Neural cell (in vitro differentiated cells): ENCODE measurements around the gene ESYT2. TPM values are rescaled to one million over a fixed set of nuclear protein-coding genes. Genes with fewer than 3 reads are reported as not detected.

Experiments used
- H2AFZ ChIP-seq: fragments of 200-600, 300-800 bp; sonication (generic), shearing (Covaris generic); 2 replicates; pipeline ENCODE4 v1.6.0; 2014; ENCODE audit warnings: low read depth, mild to moderate bottlenecking, antibody characterized with exemption, low read length, moderate library complexity
- H3F3A ChIP-seq: fragments of 200-600 bp; shearing (Covaris generic); 2 replicates; pipeline ENCODE4 v1.6.1; 2016; ENCODE audit warnings: mild to moderate bottlenecking, moderate library complexity, mixed read lengths, antibody characterized with exemption, low read length; ENCODE audit not compliant: insufficient read depth, poor library complexity, severe bottlenecking
- H3K27ac ChIP-seq: fragments of 200-600, 300-800 bp; sonication (generic), shearing (Covaris generic); 2 replicates; pipeline ENCODE4 v1.5.1; 2014; ENCODE audit warnings: mild to moderate bottlenecking, low read length, moderate library complexity
- H3K27me3 ChIP-seq: fragments of 300-800, 200-600 bp; sonication (generic), shearing (Covaris generic); 2 replicates; pipeline ENCODE4 v1.6.0; 2014; ENCODE audit warnings: mild to moderate bottlenecking, low read depth, low read length, moderate library complexity; ENCODE audit not compliant: insufficient read depth
- H3K36me3 ChIP-seq: fragments of 300-800, 200-600 bp; sonication (generic), shearing (Covaris generic); 2 replicates; pipeline ENCODE4 v1.5.1; 2014; ENCODE audit warnings: mild to moderate bottlenecking, antibody characterized with exemption, low read length, moderate library complexity; ENCODE audit not compliant: insufficient read depth
- H3K4me2 ChIP-seq: fragments of 300-800, 200-600 bp; sonication (generic), shearing (Covaris generic); 2 replicates; pipeline ENCODE4 v1.6.0; 2014; ENCODE audit warnings: mild to moderate bottlenecking, low read length
- H3K4me3 ChIP-seq: fragments of 300-800, 200-600 bp; sonication (generic), shearing (Covaris generic); 2 replicates; pipeline ENCODE4 v1.5.1; 2014; ENCODE audit warnings: mild to moderate bottlenecking, low read length, moderate library complexity
- H3K79me2 ChIP-seq: fragments of 200-600 bp; shearing (Covaris generic); replicated peaks from 2 replicates; pipeline ENCODE4 v1.6.0; 2014; ENCODE audit warnings: mild to moderate bottlenecking, low read length, moderate library complexity; ENCODE audit not compliant: insufficient read depth
- H3K9ac ChIP-seq: fragments of 300-800, 200-600 bp; sonication (generic), shearing (Covaris generic); 2 replicates; pipeline ENCODE4 v1.6.1; 2016; ENCODE audit warnings: mild to moderate bottlenecking, low read length, mixed read lengths
- H3K9me2 ChIP-seq: fragments of 200-600 bp; shearing (Covaris generic); 2 replicates; pipeline ENCODE4 v1.6.1; 2016; ENCODE audit warnings: mild to moderate bottlenecking, low read length, mixed read lengths; ENCODE audit not compliant: insufficient read depth
- H3K9me3 ChIP-seq: fragments of 200-600, 300-800 bp; sonication (generic), shearing (Covaris generic); 2 replicates; pipeline ENCODE4 v1.6.1; 2016; ENCODE audit warnings: mild to moderate bottlenecking, mixed run types, low read length, moderate library complexity, mixed read lengths
- H4K20me1 ChIP-seq: fragments of 200-600 bp; shearing (Covaris generic); 2 replicates; pipeline ENCODE4 v1.6.1; 2016; ENCODE audit warnings: mild to moderate bottlenecking, mixed run types; ENCODE audit not compliant: insufficient read depth
- CTCF ChIP-seq: fragments of 450-650 bp; IDR thresholded peaks from 2 replicates; pipeline ENCODE4 v1.5.1; 2014; ENCODE audit warnings: antibody characterized with exemption, mild to moderate bottlenecking, moderate library complexity; ENCODE audit not compliant: poor library complexity, severe bottlenecking
- EP300 ChIP-seq: fragments of 450-650 bp; conservative IDR thresholded peaks from 2 replicates; pipeline ENCODE4 v1.6.1; 2014; ENCODE audit warnings: antibody characterized with exemption, mild to moderate bottlenecking, moderate library complexity; ENCODE audit not compliant: poor library complexity, severe bottlenecking
- EZH2 ChIP-seq: fragments of 200-600, 300-800 bp; shearing (Covaris generic), sonication (generic); IDR thresholded peaks from 2 replicates; pipeline ENCODE4 v1.6.1; 2014; ENCODE audit warnings: antibody characterized with exemption, low read length, borderline replicate concordance, mild to moderate bottlenecking; ENCODE audit not compliant: insufficient read depth, poor library complexity, severe bottlenecking
- MXI1 ChIP-seq: fragments of 450-650 bp; conservative IDR thresholded peaks from 2 replicates; pipeline ENCODE4 v1.6.1; 2014; ENCODE audit warnings: antibody characterized with exemption, mild to moderate bottlenecking; ENCODE audit not compliant: poor library complexity, severe bottlenecking
- POLR2AphosphoS5 ChIP-seq: IDR thresholded peaks from 2 replicates; pipeline ENCODE4 v1.6.1; 2012
- RAD21 ChIP-seq: fragments of 450-650 bp; conservative IDR thresholded peaks from 2 replicates; pipeline ENCODE4 v1.6.1; 2014; ENCODE audit warnings: antibody characterized with exemption, mild to moderate bottlenecking, moderate library complexity
- REST ChIP-seq: IDR thresholded peaks from 2 replicates; pipeline ENCODE4 v1.6.1; 2012; ENCODE audit warnings: borderline replicate concordance
- SMC3 ChIP-seq: fragments of 450-650 bp; conservative IDR thresholded peaks from 2 replicates; pipeline ENCODE4 v1.6.1; 2014; ENCODE audit warnings: antibody characterized with exemption, mild to moderate bottlenecking, moderate library complexity; ENCODE audit not compliant: poor library complexity
- TAF1 ChIP-seq: IDR thresholded peaks from 2 replicates; pipeline ENCODE4 v1.6.1; 2012; ENCODE audit warnings: low read depth
- polyA plus RNA-seq: library from polyadenylated mRNA; depleted of rRNA; stranded (reverse); fragments of >200 nt; gene quantifications from 2 replicates; pipeline ENCODE4 v1.2.3, GENCODE V29; 2014

Gene ESYT2
- polyA plus RNA-seq, 1 donor from 2014 or later, result 23.8 TPM

DNA sequence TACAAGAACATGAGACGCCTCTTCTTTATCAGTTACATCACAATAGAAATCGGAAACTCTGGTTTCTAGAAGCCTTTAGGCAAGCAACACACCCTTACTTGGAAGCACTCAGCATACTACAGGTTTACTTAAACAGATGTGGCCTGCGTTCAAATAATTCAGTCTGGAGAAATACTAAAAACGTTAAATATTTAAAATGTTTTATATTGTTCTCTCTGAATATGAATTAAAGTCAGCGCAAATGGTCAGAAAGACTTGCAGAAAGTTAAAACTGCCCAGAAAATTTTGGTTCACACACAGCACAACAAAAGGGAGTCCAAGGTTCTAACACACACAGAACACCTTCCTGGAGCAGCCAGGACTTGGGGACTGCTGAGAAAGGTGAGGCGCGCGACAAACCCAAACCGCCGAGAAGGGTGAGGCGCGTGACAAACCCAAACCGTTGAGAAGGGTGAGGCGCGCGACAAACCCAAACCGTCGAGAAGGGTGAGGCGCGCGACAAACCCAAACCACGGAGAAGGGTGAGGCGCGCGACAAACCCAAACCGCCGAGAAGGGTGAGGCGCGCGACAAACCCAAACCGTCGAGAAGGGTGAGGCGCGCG lies 25.8 kb downstream of the ESYT2 start:
- Histone ChIP-seq H3K4me2 (no peak overlapping the region), H3K9me3 (no peaks in the 10 kb centered on the region), H3K9me2 (no peaks in the 10 kb centered on the region), H3F3A (no peaks in the 10 kb centered on the region), H3K9ac (no peak overlapping the region), H3K4me3 (no peak overlapping the region), H4K20me1 (no peaks in the 10 kb centered on the region), H3K79me2 (peaks cover 4% of the 10 kb centered on the region), H2AFZ (no peak overlapping the region), H3K27me3 (no peaks in the 10 kb centered on the region), H3K36me3 (no peaks in the 10 kb centered on the region), H3K27ac (no peak overlapping the region)
- TF ChIP-seq MXI1, result no peak
- no peak for TF ChIP-seq CTCF
- TF ChIP-seq RAD21, result no peak
- no peak for TF ChIP-seq SMC3
- no peak for TF ChIP-seq EP300

- Histone ChIP-seq H3K27me3 (no peaks in the 10 kb centered on the region), H3F3A (no peaks in the 10 kb centered on the region), H3K4me3 (no peak overlapping the region), H3K79me2 (peaks cover 4% of the 10 kb centered on the region), H3K36me3 (no peaks in the 10 kb centered on the region), H2AFZ (no peak overlapping the region), H3K27ac (no peak overlapping the region), H3K9ac (no peak overlapping the region), H4K20me1 (no peaks in the 10 kb centered on the region), H3K4me2 (no peak overlapping the region), H3K9me3 (no peaks in the 10 kb centered on the region), H3K9me2 (no peaks in the 10 kb centered on the region)
- TF ChIP-seq EP300 (no peak), CTCF (no peak), REST (no peak), TAF1 (no peak), POLR2AphosphoS5 (no peak), RAD21 (no peak), SMC3 (no peak), EZH2 (no peak), MXI1 (no peak)
These were observed 26.6 kb downstream of the ESYT2 start for GRCh38 chr7:158802535-158803366.
